ENCODE results near the gene CLDN14.

DNA sequence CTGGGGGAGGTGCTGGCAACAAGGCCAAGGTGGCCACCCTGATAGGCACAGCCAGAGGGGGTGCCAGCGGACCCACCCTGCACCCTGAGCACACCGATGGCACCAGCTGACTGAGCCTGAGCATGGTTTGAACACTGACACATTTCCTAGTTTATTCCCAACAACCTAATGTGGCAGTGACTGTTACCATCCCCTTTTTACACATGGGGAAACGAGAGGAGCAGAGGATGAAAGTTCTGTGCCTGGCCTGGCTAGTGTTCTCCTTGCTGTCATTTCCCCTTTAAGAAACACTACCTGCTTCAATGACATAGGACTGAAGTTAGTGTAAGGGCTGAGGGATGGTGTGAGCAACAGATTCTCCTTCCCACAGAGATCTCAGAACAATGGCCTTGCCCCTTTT, 15.3 kb downstream of the CLDN14 start:
- TF ChIP-seq POLR2A (IDR thresholded peaks at IDR 0.05; ENCODE audit: low read depth, low read length) (no peak), POLR2AphosphoS5 (IDR thresholded peaks at IDR 0.05; ENCODE audit: low read depth, low read length) (no peak), TAF1 (IDR thresholded peaks at IDR 0.05; ENCODE audit: low read depth, low read length) (no peak), SPI1 (IDR thresholded peaks at IDR 0.05; ENCODE audit: low read depth, low read length) (no peak)
